HCT116 (cell line): ENCODE data around the gene APH1B. TPM values are rescaled to one million over a fixed set of nuclear protein-coding genes. Genes with fewer than 3 reads are reported as not detected.

Source experiments
- ATAC-seq: fragments of 200-7000 bp; cut with Tn5 transposase; 2 replicates; pipeline ENCODE4 v1.9.1; 2020; ENCODE audit warnings: mild to moderate bottlenecking, moderate library complexity
- BruUV-seq: library from RNA; stranded (reverse); fragments of 400-500 nt; replicated peaks from 2 replicates; lab custom pipeline; 2021; lab: Mats Ljungman, UMichigan
- CTCF ChIA-PET: fragments of 300-600 bp; sonication (Branson Sonifier 250); formaldehyde crosslinking; loops from one replicate; lab custom pipeline; 2021; ENCODE audit warnings: antibody characterized with exemption; lab: Charles Lee
- POLR2A ChIA-PET: fragments of 300-600, 350-600 bp; sonication (Branson Sonifier 250); formaldehyde crosslinking; loops from one replicate; lab custom pipeline; 2021; ENCODE audit warnings: antibody characterized with exemption; lab: Charles Lee
- RAD21 ChIA-PET, 2 experiments: fragments of 300-600 bp; sonication (Branson Sonifier 250); formaldehyde crosslinking; loops; one replicate each; lab custom pipeline; 2023; ENCODE audit warnings: low total read pairs in 2 of 2; ENCODE audit not compliant: uncharacterized antibody in 2 of 2, unreplicated experiment in 2 of 2, low non-redundant PET in 1 of 2; lab: Charles Lee
- DNase-seq: peaks from one replicate; pipeline ENCODE4 v3.0.0-alpha.2; 2010; ENCODE audit warnings: low read depth, low spot score
- H2AFZ ChIP-seq: fragments of 200-600 bp; shearing (Covaris generic), sonication (generic); 2 replicates; pipeline ENCODE4 v1.6.1; 2017; ENCODE audit warnings: low read depth, mixed run types, mixed read lengths, antibody characterized with exemption, low read length; ENCODE audit not compliant: poor library complexity, severe bottlenecking
- H3K27ac ChIP-seq: 2 replicates; pipeline ENCODE4 v1.5.1; 2012; ENCODE audit warnings: low read depth, low read length
- H3K27me3 ChIP-seq: fragments of 200-600 bp; sonication (generic); 2 replicates; pipeline ENCODE4 v1.6.1; 2016; ENCODE audit warnings: mixed run types, low read length, mixed read lengths; ENCODE audit not compliant: insufficient read depth
- H3K36me3 ChIP-seq, 2 experiments: fragments of 200-500 bp in 1 of 2; fragments of 200-600 bp in 1 of 2; sonication (Bioruptor generic) in 1 of 2; sonication (generic) in 1 of 2; 2 replicates each; pipeline versions ENCODE4 v1.5.1 to v1.6.1; 2014 to 2016; ENCODE audit warnings: low read length in 2 of 2, inconsistent platforms in 1 of 2, mixed read lengths in 1 of 2, mixed run types in 1 of 2; ENCODE audit not compliant: insufficient read depth in 2 of 2, control insufficient read depth in 1 of 2
- H3K4me1 ChIP-seq, 2 experiments: fragments of 200-600 bp in 1 of 2; sonication (generic) in 1 of 2; 2 replicates each; pipeline versions ENCODE4 v1.5.1 to v1.6.1; 2012 to 2017; ENCODE audit warnings: low read length in 2 of 2, inconsistent platforms in 1 of 2, mild to moderate bottlenecking in 1 of 2, mixed read lengths in 1 of 2, mixed run types in 1 of 2, moderate library complexity in 1 of 2; ENCODE audit not compliant: insufficient read depth in 2 of 2, control insufficient read depth in 1 of 2
- H3K4me2 ChIP-seq: fragments of 200-600 bp; sonication (generic); 2 replicates; pipeline ENCODE4 v1.6.1; 2017; ENCODE audit warnings: mixed run types, low read length, mixed read lengths
- H3K4me3 ChIP-seq, 2 experiments: fragments of 200-600 bp in 1 of 2; sonication (generic) in 1 of 2; replicated peaks in 1 of 2; 2 replicates each; pipeline ENCODE4 v1.5.1; 2011 to 2016; ENCODE audit warnings: low read length in 2 of 2, control low read depth in 1 of 2, low read depth in 1 of 2, mild to moderate bottlenecking in 1 of 2, mixed read lengths in 1 of 2, mixed run types in 1 of 2
- H3K79me2 ChIP-seq: fragments of 200-600 bp; sonication (generic); 2 replicates; pipeline ENCODE4 v1.6.1; 2017; ENCODE audit warnings: mild to moderate bottlenecking, mixed run types, low read length, moderate library complexity, mixed read lengths; ENCODE audit not compliant: insufficient read depth
- H3K9ac ChIP-seq: fragments of 200-600 bp; sonication (generic); 2 replicates; pipeline ENCODE4 v1.6.1; 2016; ENCODE audit warnings: low read length, mixed read lengths
- H3K9me2 ChIP-seq: fragments of 200-600 bp; sonication (generic), shearing (Covaris generic); 2 replicates; pipeline ENCODE4 v1.6.1; 2017; ENCODE audit warnings: mixed run types, mild to moderate bottlenecking, moderate library complexity; ENCODE audit not compliant: insufficient read depth
- H3K9me3 ChIP-seq, 2 experiments: fragments of 200-500 bp in 1 of 2; fragments of 200-600 bp in 1 of 2; sonication (Bioruptor generic) in 1 of 2; sonication (generic) in 1 of 2; 2 replicates each; pipeline ENCODE4 v1.6.1; 2014 to 2017; ENCODE audit warnings: low read length in 2 of 2, mixed read lengths in 2 of 2, inconsistent platforms in 1 of 2, low read depth in 1 of 2, mild to moderate bottlenecking in 1 of 2, mixed run types in 1 of 2, moderate library complexity in 1 of 2; ENCODE audit not compliant: control insufficient read depth in 1 of 2, insufficient read depth in 1 of 2
- H4K20me1 ChIP-seq: fragments of 200-600 bp; sonication (generic), shearing (Covaris generic); 2 replicates; pipeline ENCODE4 v1.6.1; 2017; ENCODE audit warnings: mixed run types, mild to moderate bottlenecking, moderate library complexity; ENCODE audit not compliant: insufficient read depth
- CBX3 ChIP-seq: IDR thresholded peaks from 2 replicates; pipeline ENCODE4 v1.6.1; 2012; ENCODE audit warnings: low read depth
- CEBPB ChIP-seq: IDR thresholded peaks from 2 replicates; pipeline ENCODE4 v1.6.1; 2012; ENCODE audit warnings: low read depth
- EGR1 ChIP-seq: IDR thresholded peaks from 2 replicates; pipeline ENCODE4 v1.6.1; 2012; ENCODE audit warnings: low read depth
- EZH2 ChIP-seq: fragments of 200-600 bp; sonication (generic); IDR thresholded peaks from 2 replicates; pipeline ENCODE4 v1.6.1; 2017; ENCODE audit warnings: antibody characterized with exemption, mixed run types
- EZH2phosphoT487 ChIP-seq: fragments of 200-600 bp; IDR thresholded peaks from 2 replicates; pipeline ENCODE4 v1.6.1; 2018; ENCODE audit warnings: antibody characterized with exemption, borderline replicate concordance
- FOSL1 ChIP-seq: IDR thresholded peaks from 2 replicates; pipeline ENCODE4 v1.6.1; 2012; ENCODE audit warnings: low read depth
- JUND ChIP-seq: IDR thresholded peaks from 2 replicates; pipeline ENCODE4 v1.6.1; 2012
- POLR2A ChIP-seq: IDR thresholded peaks from 2 replicates; pipeline ENCODE4 v1.7.0; 2011; ENCODE audit warnings: borderline replicate concordance; ENCODE audit not compliant: insufficient read depth, insufficient read length; ENCODE audit errors: extremely low read depth
- SIN3A ChIP-seq: IDR thresholded peaks from 2 replicates; pipeline ENCODE4 v1.6.1; 2012; ENCODE audit warnings: low read depth
- SP1 ChIP-seq: IDR thresholded peaks from 2 replicates; pipeline ENCODE4 v1.6.1; 2012; ENCODE audit warnings: low read depth
- TCF7L2 ChIP-seq: IDR thresholded peaks from 2 replicates; pipeline ENCODE4 v1.7.0; 2011; ENCODE audit warnings: borderline replicate concordance, inconsistent platforms; ENCODE audit not compliant: insufficient read depth, insufficient read length; ENCODE audit errors: extremely low read depth
- ZBTB33 ChIP-seq: IDR thresholded peaks from 2 replicates; pipeline ENCODE4 v1.6.1; 2011; ENCODE audit warnings: mild to moderate bottlenecking, low read length, moderate library complexity; ENCODE audit not compliant: insufficient replicate concordance; ENCODE audit errors: extremely low read depth
- ZFX ChIP-seq: fragments of 450-650 bp; IDR thresholded peaks from 2 replicates; pipeline ENCODE4 v1.6.1; 2017
- ZNF274 ChIP-seq: fragments of 200-500 bp; sonication (Bioruptor generic); IDR thresholded peaks from 2 replicates; pipeline ENCODE4 v1.6.1; 2014; ENCODE audit warnings: mild to moderate bottlenecking, low read depth, low read length, inconsistent platforms
- intact Hi-C: fragments of 100-400 bp; cut with micrococcal nuclease; formaldehyde crosslinking; loops from 2 replicates; pipeline ENCODE4 v1.10.0; 2022
- total RNA-seq: library from RNA; stranded (reverse); gene quantifications from one replicate; pipeline ENCODE4 v1.2.1, GENCODE V29; 2021; ENCODE audit not compliant: unreplicated experiment

APH1B gene
- total RNA-seq, 1 experiment from 2014 or later: 8.5 TPM

- no peaks in the 10 kb centered on the region for H3K27me3 ChIP-seq
- no peak overlapping the region for H3K27ac ChIP-seq
- H3K9me2 ChIP-seq: no peaks in the 10 kb centered on the region; the same call in 1 of the 2 replicates
- ChIA-PET CTCF (no interaction called here), RAD21 (no interaction called here), POLR2A (no interaction called here)
- no peaks in the 10 kb centered on the region for H3K9me3 ChIP-seq
- no peak overlapping the region for H2AFZ ChIP-seq
- no peak overlapping the region for H3K4me2 ChIP-seq
- ATAC-seq (no peak), DNase-seq (no peak)
- H4K20me1 ChIP-seq: no peaks in the 10 kb centered on the region
- intact Hi-C loops: no loop called here
- H3K79me2 ChIP-seq: no peaks in the 10 kb centered on the region
- H3K4me1 ChIP-seq: no peaks in the 10 kb centered on the region
- no peak overlapping the region for H3K4me3 ChIP-seq
- TF ChIP-seq TCF7L2 (no peak), CEBPB (no peak), ZNF274 (no peak), ZBTB33 (no peak)
- H3K9ac ChIP-seq: no peak overlapping the region
- BruUV-seq: no TSS peak
- H3K36me3 ChIP-seq: no peaks in the 10 kb centered on the region
Measured at GRCh38 chr15:63323798-63324563, 46.6 kb downstream of the APH1B start.

- POLR2A ChIA-PET: no interaction called here
- Histone ChIP-seq H3K27ac (no peak overlapping the region), H3K36me3 (no peaks in the 10 kb centered on the region), H2AFZ (no peak overlapping the region), H3K4me2 (no peak overlapping the region), H3K9me3 (no peaks in the 10 kb centered on the region), H3K4me1 (no peaks in the 10 kb centered on the region), H3K4me3 (no peak overlapping the region), H4K20me1 (no peaks in the 10 kb centered on the region), H3K27me3 (no peaks in the 10 kb centered on the region), H3K79me2 (no peaks in the 10 kb centered on the region), H3K9ac (no peak overlapping the region), H3K9me2 (no peaks in the 10 kb centered on the region; the same call in 1 of the 2 replicates)
- RAD21 ChIA-PET: no interaction called here
- ATAC-seq (no peak), DNase-seq (no peak)
- intact Hi-C loops: no loop called here
- BruUV-seq: no TSS peak
- CTCF ChIA-PET: no interaction called here
- TF ChIP-seq EZH2 (no peak), JUND (no peak), POLR2A (no peak), ZNF274 (no peak), TCF7L2 (no peak), ZBTB33 (no peak), SP1 (no peak), EZH2phosphoT487 (no peak), ZFX (no peak), FOSL1 (no peak), SIN3A (no peak), EGR1 (no peak), CBX3 (no peak)
Measured at GRCh38 chr15:63324770-63325169, 47.4 kb downstream of the APH1B start.
